GM21528 (cell line): ENCODE measurements around the gene EDEM3.
A peak's percentile ranks its signal among the peaks of the same experiment; 100 is the strongest.
"Not testable (repeated sequence)": the region's sequence is repeated elsewhere in the genome, so short reads cannot be mapped to it uniquely, and the experiment has no call there.

Experiments
- ATAC-seq: cut with Tn5 transposase; IDR thresholded peaks from one replicate; pipeline ENCODE4 v1.9.1; 2021; ENCODE audit warnings: mild to moderate bottlenecking, moderate library complexity; ENCODE audit not compliant: unreplicated experiment, low FRiP score

EDEM3 gene

GRCh38 chr1:184754476-184755225 is at the start of gene EDEM3:
Gene EDEM3, minus strand, starts transcription at chr1:184754858. Its CDS starts 212 bp downstream, at chr1:184754646.
- ATAC-seq: peak; percentile 96

DNA sequence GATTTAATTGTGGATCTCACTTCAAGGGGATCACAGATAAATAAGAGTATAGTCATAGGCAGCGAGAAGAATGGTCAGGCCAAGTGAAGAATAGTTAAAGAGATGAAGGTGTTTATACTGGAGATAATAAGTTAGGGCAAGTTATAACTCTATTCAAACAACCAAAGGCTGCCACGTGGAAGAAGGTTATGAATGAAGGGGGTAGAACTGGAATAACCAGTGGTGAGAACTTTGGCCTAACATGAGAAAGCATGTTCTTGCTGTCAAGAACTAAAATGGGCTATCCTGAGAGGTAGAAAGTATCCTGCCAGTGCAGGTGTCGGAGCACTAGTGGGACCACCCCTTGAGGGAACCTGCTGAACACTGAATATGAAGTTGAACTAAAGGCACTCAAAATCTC is 49.6 kb upstream of the EDEM3 start:
- ATAC-seq: no peak

DNA sequence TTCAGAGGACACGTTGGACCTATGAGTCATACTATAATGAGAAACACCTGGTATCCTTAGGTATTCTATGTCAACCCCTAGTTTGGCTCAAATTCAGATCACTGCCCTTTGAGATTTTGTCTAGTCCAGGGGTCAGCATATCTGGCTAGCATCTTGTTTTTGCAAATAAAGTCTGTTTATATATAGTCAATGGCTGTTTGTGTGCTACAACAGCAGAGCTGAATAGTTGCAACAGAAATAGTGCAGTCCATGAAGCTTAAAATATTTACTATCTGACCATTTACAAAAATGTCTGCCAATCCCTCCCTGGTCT is 48.5 kb upstream of the EDEM3 start:
- ATAC-seq: no peak

DNA sequence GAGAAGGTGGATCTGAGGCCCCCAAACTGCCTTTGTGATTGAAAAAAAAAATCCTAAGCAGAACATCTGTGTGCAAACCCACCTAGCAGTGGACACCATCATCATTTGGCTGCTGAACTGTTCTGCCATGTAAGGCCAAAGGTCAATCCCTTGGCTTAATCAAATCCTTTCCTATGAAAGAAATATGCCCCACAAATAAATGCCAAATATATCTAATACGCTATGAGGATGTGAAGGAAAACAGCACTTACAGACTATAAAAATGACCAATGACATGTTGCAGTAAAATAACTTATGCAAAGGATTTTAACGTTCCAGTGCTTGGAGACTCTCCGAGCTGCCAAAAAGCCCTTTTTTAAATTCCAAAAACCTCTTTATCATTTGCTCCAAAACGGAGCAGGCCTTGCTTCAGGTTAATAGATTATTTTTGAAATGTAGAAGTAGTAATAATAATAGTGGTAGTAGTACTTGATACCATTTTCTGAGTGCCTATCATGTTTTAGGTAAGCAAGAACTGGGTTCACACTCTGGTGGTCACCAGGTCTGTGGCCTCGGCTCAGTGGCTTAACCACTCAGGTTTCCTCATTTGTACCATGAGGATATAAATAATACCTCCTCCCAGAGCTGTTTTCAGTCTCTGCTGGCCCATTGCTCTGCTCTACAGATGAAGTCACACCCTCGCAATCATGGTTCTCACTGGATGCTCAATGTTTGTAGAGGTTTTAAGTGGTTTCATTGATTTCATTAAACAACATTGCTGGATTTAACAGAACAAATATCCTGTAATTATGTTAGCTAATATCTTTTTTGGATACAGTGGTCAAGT is 47.9 kb upstream of the EDEM3 start:
- ATAC-seq: no peak

DNA sequence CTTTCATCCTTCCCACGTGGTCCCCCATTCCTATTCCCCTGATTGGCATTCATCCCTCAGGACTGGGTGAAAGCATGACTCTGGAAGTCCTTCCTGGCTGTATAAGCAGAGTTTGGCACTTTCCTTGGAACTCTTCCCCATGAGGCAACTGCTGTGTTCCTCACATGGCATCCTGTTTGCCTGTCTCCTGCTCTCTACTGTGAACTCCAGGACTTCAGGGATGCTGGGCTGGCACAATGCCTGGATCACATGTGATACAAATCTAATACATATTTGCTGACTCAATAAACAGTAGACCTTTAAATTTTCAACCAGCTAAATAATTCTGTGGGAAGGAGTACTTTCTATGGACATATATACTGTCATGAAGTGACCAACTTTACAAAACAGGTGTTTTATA is 46.8 kb upstream of the EDEM3 start:
- no peak for ATAC-seq

DNA sequence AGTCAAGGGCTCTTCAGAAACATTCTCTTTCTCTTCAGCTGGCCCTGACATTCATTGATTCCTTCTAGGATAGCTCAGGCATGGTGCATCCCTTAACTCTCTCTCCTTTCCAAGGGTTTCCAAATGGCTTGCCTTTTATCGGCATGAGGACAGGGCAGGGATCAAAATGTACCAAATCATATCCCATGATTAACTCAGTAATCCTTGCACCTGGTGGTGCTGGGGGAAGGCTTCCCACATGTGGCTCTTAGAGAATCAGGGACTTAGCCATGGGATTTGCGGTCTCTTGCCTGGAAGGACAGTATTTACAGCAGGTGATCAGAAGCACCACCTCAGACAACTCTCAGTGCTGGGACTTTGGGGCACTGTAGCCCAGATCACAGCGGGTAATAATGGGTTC is 46.2 kb upstream of the EDEM3 start:
- no peak for ATAC-seq

- ATAC-seq: no peak
These were observed 39.3 kb upstream of the EDEM3 start for GRCh38 chr1:184793967-184794366.

DNA sequence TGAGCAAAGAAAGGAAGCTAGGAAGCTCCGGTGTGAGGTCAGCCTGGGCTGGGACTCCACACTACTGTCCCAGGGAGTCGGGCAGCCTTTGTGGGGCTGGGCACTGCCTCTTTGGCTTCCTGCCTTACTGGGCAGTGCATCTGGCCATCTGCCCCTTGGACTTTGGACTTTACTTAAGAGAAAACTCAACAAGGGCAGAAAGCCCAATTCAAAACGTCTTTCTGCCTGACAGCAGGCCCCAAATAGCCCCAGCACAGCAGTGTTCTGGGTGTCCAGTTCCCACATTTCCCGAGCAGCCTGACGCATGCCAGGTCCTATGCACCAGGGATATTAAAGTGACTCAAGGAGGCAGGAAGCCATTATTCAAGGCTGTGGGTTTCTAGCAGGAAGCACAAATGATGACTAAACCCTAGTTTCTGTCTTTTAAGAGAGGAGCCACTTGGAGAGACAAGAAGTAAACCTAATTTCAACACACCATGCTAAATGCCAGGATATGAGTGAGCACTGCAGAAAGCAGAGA is 37.9 kb upstream of the EDEM3 start:
- no peak for ATAC-seq

GRCh38 chr1:184791550-184791900 is 36.9 kb upstream of the EDEM3 start:
- ATAC-seq: no peak

DNA sequence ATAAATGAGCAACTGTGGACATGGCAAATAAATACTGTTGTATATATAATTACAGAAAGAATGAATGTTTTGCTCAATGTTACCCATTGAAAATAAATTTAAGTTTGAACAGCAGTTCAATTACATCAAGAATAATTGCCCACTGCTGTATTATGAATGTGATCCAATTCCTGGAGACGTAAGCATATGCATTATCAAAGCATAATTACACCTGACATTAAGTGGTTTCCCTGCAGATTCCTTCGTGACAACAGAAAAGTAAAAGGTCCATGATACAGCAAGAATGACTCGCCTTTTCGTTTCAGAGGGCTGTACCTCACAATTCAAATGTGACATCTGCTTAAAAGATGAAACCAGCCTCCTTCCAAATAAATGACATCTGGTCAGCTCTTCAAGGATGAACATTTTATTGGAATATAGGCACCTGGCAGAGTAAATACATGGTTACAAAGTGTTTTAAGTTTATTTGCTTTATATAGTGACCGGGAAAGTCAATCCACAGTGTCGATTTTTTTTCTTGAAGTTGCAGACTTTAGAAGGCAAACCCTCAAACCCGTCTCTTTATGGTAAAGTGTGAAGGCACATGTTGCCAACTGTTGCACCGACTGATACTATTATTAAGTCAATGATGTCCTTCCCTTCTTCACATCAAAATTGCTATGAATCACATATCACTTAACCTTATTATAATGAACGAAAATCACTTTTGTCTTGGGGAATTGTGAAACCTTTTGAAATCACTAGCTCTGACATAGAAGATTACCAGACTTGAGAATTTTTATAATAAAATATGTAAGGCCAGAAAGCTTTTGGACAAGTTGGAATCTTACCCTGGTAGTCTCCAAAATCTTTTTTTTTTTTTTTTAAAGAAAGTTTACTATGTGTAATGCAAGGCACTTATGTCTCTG is 36.2 kb upstream of the EDEM3 start:
- no peak for ATAC-seq

DNA sequence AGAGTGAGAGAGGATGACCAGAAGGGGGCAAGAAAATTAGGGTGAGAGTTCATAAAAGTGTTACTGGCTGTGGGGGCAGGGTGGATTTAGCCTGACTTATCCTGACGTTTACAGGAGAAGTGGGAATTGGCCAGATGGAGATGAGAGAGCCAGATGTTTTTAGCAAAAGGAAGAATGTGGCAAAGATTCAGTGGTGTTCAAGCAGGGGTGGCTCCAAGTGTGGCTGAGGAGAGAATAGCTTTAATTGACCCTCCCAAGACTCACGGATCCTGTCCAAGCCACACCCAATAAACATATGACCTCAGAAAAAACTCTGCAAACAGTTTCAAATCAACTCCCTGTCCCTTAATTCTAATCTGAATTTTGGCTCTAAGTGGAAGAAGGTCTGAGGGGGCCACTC is 35.2 kb upstream of the EDEM3 start:
- no peak for ATAC-seq

GRCh38 chr1:184788970-184789369 is 34.3 kb upstream of the EDEM3 start:
- no peak for ATAC-seq

GRCh38 chr1:184785529-184785928 is 30.9 kb upstream of the EDEM3 start:
- ATAC-seq: no peak

- ATAC-seq: not testable (repeated sequence)
These were observed 29.1 kb upstream of the EDEM3 start for GRCh38 chr1:184783723-184784122.

- no peak for ATAC-seq
These were observed 27.3 kb upstream of the EDEM3 start for GRCh38 chr1:184781941-184782340.

DNA sequence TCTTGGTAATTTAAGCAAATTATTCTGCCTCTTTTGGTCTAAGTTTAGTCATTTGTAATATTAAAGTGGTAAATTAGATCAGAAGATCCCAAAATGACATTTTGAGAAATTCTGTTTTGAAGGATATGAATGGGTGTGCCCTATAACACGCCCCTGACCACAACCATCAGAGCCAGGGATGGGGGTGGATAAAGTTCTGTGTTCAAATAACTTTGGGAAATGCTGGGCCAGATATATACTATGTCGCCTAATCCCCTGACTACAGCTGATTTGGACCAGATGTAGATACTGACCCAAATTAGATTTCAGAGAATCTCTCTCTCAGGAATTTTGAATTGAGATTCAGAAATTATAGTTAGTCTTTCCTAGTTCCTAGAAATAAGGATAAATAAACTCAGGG is 21.2 kb upstream of the EDEM3 start:
- no peak for ATAC-seq

DNA sequence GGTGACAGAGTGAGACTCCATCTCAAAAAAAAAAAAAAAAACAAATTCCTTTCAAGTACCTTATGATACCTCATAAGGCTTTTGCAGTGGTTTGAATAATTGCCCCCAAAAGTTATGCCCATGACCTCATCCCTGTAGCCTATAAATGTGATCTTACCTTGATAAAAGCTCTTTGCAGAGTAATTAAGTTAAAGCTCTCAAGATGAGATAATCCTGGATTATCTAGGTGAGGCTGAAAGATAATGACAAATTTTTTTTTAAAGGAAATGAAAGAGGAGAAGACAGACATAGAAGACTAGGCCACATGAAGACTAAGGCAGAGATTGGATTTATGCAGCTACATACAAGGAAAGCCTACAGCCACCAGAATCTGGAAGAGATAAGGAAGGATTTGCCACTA is 20.7 kb upstream of the EDEM3 start:
- ATAC-seq: no peak

DNA sequence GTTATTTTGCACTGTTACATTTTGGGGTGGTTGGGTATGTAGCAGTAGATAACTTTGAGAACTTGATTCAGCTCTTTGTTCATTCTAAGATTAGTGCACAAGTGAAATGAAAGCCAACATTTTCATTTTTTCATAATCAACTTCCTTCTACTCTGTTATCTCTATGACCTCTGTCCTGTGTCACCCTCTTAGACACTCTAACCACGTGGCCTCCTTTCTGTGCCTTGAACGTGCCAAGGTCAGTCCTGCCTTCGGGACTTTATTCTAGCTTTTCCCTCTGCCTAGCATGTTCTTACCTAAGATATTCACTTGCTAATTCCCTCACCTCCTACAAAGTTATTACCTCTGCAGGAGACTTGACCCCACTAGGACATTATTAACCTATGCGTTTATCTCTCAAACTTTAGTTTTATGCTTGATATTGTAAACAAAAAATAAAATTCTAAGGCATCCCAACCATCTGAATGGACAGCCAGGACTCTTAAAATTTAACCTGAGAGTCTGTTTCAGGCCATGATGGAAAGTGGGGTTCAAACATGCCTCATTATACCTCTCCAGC is 19.2 kb upstream of the EDEM3 start:
- no peak for ATAC-seq

DNA sequence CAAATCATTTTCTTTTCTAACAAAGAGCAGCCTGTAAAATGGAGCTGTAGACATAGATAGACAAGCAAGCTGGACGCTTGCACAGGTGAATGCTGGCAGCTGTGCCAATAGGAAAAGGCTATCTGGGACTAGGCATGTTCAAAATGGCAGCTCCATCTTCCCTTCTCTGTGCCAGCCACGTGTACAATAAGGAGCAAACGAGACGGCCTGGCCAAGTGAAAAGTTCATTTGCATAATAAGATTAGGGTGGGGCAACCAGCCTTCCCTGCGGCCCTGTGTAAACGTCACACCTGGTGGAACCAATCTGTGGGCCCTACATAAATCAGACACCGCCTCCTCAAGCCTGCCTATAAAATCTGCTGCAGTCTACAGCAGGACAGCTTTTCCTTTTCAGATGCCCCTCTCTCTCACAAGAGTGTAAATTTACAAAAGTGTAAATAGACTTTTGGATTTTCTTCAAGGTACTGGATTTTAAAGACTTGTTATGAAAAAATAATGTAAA is 16.6 kb upstream of the EDEM3 start:
- no peak for ATAC-seq

GRCh38 chr1:184770181-184770979 is 15.7 kb upstream of the EDEM3 start:
- ATAC-seq: no peak
